Measurements from ENCODE around the gene TMPRSS9. TPM values are rescaled to one million over a fixed set of nuclear protein-coding genes. Genes with fewer than 3 reads are reported as not detected.

The TMPRSS9 gene
- total RNA-seq: not detected
- long read RNA-seq, partial matches to known transcripts: 0 of 5 reads
- long read RNA-seq, other reads (novel, unspliced or antisense): 5 of 5 reads

DNA sequence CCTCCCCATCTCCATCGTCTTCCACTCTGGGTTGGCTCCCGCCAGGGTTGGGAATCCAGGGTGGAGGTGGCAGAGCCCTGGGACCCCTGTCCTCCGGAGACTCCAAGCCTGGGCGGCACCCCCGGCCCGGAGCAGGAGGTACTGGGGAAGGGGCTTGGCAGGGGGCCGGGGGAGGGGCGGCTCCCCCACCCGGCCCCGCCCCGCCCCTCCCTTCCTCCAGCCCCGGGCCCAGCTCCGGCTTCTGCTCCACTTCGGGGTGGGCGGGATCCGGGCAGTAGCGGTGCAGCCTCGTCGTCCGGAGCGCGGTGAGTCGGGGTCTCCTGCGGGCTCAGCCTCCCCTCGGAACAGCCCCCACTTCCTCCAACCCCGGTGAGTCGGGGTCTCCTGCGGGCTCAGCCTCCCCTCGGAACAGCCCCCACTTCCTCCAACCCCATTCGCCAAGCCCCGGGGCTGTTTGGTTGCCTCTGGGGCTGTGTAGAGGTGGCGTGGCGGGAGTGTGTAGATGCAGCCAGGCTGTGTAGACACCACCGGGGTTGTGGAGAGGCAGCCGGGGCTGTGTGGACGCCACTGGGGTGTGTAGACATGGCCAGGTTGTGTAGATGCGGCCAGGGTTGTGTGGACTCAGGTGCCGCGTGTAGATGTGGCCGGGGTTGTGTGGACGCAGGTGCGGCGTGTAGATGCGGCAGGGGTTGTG lies at the start of gene TMPRSS9:
Gene TMPRSS9, plus strand, starts transcription at position 274 of the 694 bp plus-strand sequence. CDS start 29,521 bp downstream, outside the sequence.
- ATAC-seq (no peak), DNase-seq (no peak)
- intact Hi-C loops (cut with micrococcal nuclease): no loop called here

DNA sequence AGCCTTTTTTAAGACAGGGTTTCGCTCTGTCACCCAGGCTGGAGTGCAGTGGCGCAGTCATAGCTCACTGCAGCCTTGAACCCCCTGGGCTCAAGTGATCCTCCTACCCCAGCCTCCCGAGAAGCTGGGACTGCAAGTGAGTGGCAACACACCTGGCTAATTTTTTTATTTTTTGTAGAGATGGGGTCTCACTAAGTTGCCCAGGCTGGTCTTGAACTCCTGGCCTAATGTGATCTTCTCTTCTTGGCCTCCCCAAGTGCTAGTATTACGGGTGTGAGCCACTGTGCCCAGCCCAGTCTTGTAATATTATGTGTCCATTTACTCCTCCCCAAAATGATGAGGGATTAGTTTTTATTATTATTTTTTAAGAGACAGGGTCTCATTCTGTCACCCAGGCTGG lies 49.0 kb upstream of the TMPRSS9 start:
- ATAC-seq: no peak
- DNase-seq: no peak
- intact Hi-C loops (cut with micrococcal nuclease): no loop called here

DNA sequence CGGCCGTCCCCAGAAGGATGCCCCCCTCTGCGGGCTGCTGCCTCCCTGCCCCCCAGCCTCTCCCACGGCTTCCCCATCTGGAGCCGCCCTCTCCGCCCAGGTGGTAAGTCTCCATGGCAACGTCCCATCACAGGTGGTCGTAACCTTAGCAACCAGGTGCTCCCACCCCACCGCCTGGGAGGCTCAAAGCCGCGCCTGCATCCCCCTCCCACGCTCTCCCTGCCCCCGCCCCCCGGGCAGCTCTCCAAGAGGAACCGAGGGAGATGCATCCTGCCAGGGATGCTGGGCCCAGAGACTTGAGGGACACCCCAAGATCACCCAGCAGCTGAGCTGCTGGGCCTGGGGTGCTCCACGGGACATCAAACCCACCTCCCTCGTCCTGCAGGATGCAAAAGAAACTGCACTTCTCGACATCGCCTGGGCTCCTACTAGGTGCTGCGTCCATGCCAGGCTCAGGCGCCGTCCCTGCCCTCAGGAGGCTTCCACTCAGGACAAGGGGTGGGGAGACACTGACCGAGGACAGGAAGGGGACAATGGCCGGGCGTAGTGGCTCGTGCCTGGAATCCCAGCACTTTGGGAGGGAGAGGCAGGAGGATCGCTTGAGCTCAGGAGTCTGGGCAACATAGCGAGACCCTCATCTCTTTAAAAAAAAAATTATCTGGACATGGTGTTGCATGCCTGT lies 47.1 kb upstream of the TMPRSS9 start:
- ATAC-seq: no peak
- intact Hi-C loops (cut with micrococcal nuclease): no loop called here
- no peak for DNase-seq

DNA sequence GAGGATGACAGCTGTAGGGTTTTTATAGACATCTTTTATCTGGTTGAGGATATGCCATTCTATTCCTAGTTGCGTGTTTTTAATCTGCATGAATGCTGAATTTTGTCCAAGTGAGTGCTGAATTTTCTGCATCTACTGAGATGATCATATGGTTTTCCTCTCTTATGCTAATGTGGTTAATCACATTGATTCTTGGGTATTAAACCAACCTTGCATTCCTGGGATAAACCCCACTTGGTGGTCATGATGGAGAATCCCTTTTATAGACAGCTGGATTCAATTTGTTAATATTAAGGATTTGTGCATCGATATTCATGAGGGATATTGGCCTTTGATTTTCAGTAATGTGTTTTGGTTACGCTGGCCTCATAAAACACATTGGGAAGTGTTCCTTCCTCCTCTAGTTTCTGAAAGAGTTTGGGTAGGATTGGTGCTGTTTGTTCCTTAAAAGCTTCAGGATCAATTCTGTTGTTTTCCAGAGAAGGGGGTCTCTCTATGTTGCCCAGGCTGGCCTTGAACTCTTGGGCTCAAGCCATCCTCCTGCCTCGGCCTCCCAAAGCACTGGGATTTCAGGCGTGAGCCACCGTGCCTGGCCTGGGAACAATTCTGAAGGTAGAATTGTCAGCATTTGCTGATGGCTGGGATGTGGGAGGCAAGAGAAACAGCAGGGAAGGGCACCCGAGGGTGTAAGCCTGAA lies 44.8 kb upstream of the TMPRSS9 start:
- intact Hi-C loops (cut with micrococcal nuclease): no loop called here
- ATAC-seq: no peak
- no peak for DNase-seq

DNA sequence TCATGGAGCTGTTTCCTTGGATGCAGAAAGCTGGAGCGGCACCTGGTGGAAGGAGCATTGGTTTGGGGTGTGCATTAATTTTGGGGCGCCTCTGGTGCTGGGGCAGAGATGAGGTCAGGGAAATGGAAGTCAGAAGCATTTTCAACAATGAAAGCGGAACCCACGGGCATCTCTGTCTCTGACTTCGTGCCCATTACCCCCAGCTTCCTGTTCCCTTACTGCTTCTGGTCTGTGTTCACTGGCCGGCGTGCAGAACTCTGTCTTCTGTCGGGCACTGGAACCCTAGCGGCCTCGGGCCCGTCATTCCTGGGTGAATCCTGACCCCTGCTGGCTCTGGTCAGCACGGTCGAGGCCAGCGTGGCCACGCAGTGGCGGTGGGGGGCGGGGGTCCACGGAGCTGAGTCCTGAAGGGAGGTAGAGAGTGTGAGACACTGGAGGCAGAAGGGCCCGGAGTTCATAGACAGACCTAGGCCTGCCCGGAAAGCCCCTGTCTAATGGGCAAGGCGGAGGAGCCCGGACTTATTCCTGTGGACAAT lies 44.2 kb upstream of the TMPRSS9 start:
- ATAC-seq (peak; percentile 93), DNase-seq (peak; percentile 81)
- intact Hi-C loops (cut with micrococcal nuclease): no loop called here

DNA sequence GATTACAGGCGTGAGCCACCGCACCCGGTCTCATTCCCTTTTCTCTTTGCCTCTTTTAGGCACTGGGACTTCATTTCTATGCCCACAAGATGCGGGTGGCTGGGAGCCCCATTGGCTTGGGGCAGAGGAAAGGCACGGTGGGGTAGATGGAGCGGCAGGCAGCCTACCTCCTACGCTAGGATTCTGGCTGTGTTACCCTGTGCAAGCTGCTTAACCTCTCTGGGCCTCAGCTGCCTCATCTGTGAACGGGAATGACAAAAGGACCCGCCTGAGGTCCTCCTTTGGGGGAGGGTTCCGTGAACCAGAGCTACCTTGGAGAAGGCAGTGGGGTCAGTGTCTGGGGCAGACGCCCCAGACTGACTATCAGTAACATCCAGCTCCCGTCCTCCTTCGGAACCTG lies 42.8 kb upstream of the TMPRSS9 start:
- ATAC-seq (no peak), DNase-seq (no peak)
- intact Hi-C loops (cut with micrococcal nuclease): no loop called here

DNA sequence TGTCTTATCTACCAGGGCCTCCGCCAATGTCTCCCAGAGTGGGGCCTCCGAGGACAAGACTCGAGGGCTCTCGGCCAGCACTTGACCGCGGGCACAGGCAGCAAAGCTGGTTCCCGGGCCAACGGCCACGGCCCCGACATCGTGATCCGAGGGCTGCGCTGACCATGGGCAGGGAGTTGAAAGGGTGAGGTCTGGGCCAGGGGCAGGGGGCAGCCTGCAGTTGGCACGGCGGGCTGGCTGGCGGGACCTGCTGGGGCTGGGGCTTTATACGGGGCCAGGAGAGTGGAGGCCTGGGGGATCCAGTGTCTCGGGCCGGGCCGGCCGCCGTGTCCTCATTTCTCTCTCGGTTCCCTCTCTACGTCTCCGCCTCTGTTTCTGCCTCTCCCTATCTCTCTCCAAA lies 42.3 kb upstream of the TMPRSS9 start:
- intact Hi-C loops (cut with micrococcal nuclease): no loop called here
- no peak for DNase-seq
- ATAC-seq: no peak

DNA sequence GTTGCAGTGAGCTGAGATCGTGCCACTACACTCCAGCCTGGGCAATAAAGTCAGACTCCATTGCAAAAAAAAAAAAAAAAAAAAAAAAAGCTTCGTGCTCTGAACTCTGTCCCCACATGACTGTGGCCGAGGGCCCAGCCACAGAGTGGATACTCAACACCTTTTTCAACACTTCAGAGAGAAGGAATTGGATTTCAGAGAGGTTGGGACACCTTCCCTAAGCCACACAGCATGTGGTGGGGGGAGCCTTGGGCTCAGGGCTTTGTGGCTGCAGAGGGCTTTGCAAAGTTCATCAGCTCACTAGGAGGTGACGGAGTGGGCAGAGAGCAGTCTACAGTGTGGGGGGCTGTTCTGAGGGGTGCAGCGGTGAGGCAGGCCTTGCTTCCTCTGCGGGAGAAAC lies 41.1 kb upstream of the TMPRSS9 start:
- intact Hi-C loops (cut with micrococcal nuclease): no loop called here
- ATAC-seq (no peak), DNase-seq (no peak)

DNA sequence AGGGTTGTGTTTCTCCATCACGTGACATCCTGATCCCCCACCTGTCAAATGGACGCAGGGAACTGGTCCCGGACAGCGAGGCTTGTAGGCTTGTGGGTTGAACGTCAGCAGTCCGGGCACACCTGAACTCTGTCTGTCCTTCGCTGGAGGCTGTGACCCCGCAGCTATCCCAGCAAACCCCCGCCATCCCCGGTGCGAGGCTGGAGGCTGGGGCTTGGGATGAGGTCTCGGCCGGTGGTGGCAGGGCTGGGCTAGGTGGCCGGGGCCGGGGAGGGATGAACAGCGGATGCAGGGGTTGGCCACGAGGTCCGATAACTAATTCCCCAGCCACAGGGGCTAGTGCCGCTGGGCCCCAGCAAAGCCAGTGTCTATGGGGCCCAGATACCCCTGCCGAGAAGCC lies 40.5 kb upstream of the TMPRSS9 start:
- ATAC-seq (no peak), DNase-seq (no peak)
- intact Hi-C loops (cut with micrococcal nuclease): no loop called here

DNA sequence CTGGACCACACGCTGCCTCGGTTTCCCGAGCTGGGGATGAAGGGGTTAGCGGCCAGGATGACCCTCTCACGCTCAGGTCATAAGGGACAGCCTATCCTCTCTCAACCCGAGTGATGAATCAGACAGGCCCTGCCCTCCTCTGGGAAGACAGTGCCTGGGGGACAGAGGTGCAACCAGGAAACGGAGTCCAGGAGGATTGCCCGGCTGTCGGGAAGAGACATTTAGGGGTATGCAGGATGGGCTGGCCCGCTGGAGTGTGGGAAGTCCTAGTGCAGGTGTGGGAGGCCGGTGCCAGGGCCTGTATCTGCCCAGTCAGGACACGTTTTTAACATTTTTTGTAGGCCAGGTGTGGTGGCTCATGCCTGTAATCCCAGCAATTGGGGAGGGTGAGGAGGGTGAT lies 40.0 kb upstream of the TMPRSS9 start:
- DNase-seq (no peak), ATAC-seq (no peak)
- intact Hi-C loops (cut with micrococcal nuclease): no loop called here

DNA sequence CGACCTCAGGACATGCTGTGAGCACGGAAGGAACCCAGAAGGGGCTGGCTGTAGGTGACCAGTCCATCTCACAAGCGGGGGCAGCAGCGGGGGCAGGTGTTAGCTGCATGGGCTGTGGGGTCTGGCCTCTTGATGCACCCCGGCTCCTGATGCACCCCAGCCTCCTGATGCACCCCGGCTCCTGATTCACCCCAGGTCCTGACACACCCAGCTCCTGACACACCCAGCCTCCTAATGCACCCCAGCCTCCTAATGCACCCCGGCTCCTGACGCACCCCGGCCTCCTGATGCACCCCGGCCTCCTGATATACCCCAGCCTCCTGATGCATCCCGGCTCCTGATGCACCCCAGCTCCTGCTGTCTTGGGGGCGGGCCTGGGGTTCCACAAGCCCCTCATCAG lies 39.1 kb upstream of the TMPRSS9 start:
- no peak for ATAC-seq
- DNase-seq: no peak
- intact Hi-C loops (cut with micrococcal nuclease): no loop called here

DNA sequence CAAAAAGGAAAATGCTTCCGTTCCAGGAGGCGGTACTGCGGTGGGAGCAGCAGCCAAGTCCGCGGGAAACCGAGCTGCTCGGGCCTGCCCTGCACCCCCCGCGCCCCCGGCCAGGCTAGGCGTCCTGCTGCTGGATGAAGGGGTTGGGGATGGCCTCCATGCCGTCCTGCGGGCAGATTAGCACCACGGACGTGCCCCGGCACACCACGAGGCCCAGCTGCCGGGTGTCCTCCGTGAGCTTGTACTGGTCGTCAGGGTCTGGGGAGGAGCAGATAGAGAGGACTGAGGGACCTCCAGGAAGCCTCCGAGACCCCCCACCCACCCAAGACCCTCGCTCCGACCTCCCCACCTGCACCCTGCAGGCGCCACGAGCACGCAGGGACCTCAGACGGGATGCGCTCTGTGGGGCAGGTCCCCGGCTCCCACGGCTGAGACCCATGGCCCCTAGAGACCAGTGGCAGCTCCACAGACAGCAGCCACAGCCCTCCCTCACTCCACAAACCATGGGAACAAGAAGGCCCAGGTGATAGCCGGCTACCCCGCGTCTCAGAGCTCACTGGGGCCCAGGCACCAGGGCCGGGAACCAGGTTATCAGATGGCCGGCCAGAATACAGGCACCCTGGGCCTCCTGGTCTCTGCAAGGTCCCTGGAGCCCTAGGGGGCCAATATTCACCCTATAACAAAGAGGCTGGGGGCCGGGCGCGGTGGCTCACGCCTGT lies 38.3 kb upstream of the TMPRSS9 start:
- DNase-seq (no peak), ATAC-seq (no peak)
- intact Hi-C loops (cut with micrococcal nuclease): no loop called here

DNA sequence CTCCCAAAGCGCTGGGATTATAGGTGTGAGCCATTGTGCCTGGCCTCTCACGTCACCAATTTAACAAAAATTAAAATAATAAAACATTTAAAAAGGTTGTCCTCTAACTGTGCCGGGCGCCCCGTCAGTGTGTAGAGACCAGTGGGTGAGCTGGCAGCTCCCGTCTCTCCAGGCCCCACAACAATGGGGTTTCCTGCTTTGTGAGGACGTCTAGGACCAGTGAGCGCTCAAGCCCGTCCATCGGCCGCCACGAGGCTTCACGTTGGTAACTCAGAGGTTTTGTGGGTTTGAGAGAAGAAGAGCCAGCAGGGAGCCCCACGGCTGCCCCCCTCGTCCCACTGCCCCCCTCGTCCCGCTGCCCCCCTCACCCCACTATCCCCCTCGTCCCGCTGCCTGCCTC lies 36.4 kb upstream of the TMPRSS9 start:
- DNase-seq (no peak), ATAC-seq (no peak)
- intact Hi-C loops (cut with micrococcal nuclease): no loop called here

DNA sequence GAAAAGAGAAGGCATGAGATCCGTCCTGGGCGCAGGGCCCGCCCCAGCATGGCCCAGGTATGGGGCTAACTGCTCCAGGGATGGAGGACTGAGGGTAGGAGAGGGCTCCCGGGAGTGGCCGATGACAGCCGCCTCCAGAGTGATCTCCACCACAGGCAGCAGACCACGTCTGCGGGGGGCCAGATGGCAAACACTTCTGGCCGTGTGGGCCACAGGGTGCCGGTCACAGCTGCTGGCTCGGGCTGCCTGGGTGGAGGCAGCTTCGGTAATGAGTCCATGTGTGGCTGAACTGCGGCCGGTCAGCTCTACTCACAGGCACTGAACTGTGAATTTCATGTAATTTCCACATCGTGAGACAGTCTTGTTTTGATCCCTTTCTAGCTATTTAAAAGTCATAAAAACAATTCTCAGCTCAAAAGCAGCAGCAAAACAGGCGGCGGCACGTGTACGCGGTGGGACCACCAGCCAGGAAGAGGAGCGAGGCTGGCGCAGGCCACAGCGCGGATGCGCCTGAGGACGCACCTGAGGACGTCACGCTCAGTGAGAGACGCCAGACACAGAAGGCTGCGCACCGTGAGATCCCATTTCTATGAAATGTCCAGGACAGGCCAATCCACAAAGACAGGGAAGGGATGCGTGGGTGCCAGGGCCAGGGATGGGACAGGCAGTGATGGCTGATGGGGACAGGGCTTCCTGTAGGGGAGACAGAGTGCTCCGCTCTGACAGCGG lies 35.7 kb upstream of the TMPRSS9 start:
- ATAC-seq: no peak
- DNase-seq: no peak
- intact Hi-C loops (cut with micrococcal nuclease): no loop called here

DNA sequence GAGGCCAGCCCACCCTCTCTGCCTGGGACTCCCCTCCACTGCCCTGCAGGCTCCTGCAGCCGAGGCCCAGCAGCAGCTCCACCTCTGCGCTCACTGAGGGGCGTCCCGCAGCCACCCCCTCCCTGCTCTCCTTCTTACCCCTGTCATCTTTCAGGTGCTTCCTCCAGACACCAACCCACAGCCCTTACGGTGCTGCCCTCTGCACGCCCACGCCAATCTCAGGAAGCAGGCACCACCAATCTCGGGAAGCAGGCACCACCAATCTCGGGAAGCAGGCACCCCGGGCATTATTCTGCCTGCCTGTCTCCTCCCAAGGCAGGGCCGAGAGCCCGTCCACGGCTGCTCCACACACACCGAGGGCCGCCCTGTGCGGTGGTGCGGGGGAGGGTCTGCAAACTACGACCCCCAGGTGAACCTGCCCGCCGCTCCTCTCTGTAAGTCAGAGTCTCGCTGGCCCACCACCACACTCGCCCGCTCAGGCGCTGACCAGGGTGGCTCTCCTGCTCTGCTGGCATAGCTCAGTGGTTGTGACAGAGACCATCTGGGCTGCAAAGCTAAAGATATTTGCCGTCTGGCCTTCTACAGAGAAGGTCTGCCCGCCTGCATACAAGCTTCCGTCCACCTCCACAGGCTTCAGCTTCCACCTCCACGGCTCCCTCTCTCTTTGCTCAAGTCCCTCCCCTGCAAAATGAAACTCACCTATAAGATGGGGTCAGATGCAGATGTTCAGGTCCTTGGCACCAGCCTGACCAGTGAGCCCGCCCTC lies 34.6 kb upstream of the TMPRSS9 start:
- intact Hi-C loops (cut with micrococcal nuclease): no loop called here
- DNase-seq: no peak
- no peak for ATAC-seq

DNA sequence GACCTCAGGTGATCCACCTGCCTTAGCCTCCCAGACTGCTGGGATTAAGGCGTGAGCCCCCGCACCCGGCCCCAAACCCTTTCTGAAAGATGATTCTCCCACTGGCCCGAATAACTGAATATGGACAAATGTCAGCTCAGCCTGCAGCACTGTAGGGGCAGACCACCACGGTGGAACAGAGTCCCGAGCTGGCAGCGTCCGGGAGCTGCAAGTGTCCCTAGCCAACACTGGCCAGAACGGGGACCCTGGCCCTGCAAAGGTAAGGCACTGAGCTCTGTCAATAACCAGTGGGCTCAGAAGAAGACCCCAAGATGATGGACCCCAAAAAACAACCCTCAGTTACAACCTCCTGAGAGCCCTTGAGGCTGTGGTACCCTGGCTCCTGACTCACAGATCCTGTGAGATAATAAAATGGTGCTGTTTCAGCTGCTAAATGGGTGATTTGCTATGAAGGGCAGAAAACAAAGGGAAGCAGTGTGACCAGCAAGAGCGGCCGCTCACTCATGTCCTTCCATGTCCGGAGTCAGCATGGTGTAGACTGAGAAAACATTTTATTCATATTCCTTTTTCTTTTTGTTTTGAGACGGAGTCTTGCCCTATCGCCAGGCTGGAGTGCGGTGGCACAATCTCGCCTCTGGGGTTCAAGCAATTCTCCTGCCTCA lies 33.2 kb upstream of the TMPRSS9 start:
- no peak for ATAC-seq
- no peak for DNase-seq
- intact Hi-C loops (cut with micrococcal nuclease): no loop called here

DNA sequence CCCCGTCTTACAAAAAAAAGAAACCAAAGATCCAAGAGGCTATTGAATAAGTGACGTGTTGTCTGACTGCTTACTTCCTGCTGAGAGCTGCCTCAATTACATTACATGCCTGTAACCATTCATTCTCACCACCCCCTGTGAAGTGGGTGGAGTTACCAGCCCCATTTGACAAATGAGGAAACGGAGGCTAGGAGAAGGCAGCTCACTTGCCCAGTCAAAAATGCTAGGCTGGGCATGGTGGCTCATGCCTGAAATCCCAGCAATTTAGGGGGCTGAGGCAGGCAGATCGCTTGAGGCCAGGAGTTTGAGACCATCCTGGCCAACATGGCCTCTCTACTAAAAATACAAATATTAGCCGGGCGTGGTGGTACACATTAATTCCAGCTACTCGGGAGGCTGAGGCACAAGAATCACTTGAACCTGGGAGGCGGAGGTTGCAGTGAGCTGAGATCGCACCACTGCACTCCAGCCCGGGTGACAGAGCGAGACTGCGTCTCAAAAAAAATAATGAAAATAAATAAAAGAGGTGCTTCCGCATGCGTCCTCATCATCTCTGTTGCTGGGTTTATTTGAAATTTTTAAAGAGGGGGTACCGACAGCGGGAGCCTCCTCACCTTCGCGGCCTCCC lies 32.2 kb upstream of the TMPRSS9 start:
- ATAC-seq (peak; percentile 25), DNase-seq (no peak)
- intact Hi-C loops (cut with micrococcal nuclease): no loop called here

All from left ventricle myocardium superior (tissue), 1 donor.